K562 (cell line): ENCODE measurements around the gene TTC33. TPM values are rescaled to one million over a fixed set of nuclear protein-coding genes. Genes with fewer than 3 reads are reported as not detected.

ENCODE experiments used
- ATAC-seq: fragments of 200-7000 bp; cut with Tn5 transposase; 3 replicates; pipeline ENCODE4 v1.9.1; 2020; ENCODE audit warnings: moderate library complexity
- BruUV-seq: library from RNA; stranded (reverse); fragments of 400-500 nt; replicated peaks from 2 replicates; lab custom pipeline; 2021; lab: Mats Ljungman, UMichigan
- CTCF ChIA-PET: fragments of 300-600 bp; formaldehyde crosslinking; extraction: SDS; loops from one replicate; lab custom pipeline; 2021; ENCODE audit warnings: low intra/inter-chr PET ratio; lab: Yijun Ruan, JAX
- POLR2A ChIA-PET: fragments of 300-600, 350-650 bp; sonication (Branson Sonifier 250); formaldehyde crosslinking; extraction: SDS; loops from one replicate; lab custom pipeline; 2021; ENCODE audit warnings: antibody characterized with exemption, inconsistent platforms; lab: Yijun Ruan, JAX
- DNase-seq, 4 experiments: peaks; one replicate each; pipeline versions ENCODE4 v3.0.0 to v3.0.0-alpha.2; 2011 to 2018; ENCODE audit warnings: low spot score in 3 of 4, mixed read lengths in 3 of 4; ENCODE audit errors: extremely low read depth in 1 of 4
- FAIRE-seq: peaks from 2 replicates; lab custom pipeline; 2011; peaks lifted over from hg19 to GRCh38; lab: Jason Lieb, UNC
- H2AFZ ChIP-seq: 2 replicates; pipeline ENCODE4 v1.6.0; 2011; ENCODE audit warnings: low read depth, low read length, control low read depth, inconsistent platforms
- H3K27ac ChIP-seq: fragments of 200-600 bp; 3 replicates; pipeline ENCODE4 v1.8.0; 2011; ENCODE audit warnings: low read depth, mild to moderate bottlenecking, control low read depth, inconsistent platforms, low read length, moderate library complexity, mixed read lengths; ENCODE audit errors: extremely low read depth
- H3K27me3 ChIP-seq, 2 experiments: fragments of 300-600 bp in 1 of 2; 2 replicates in 1 of 2; 3 replicates in 1 of 2; pipeline versions ENCODE4 v1.6.0 to v1.8.0; 2011; ENCODE audit warnings: inconsistent platforms in 2 of 2, low read length in 2 of 2, mild to moderate bottlenecking in 1 of 2, mixed read lengths in 1 of 2, moderate library complexity in 1 of 2; ENCODE audit not compliant: control insufficient read depth in 2 of 2, insufficient read depth in 2 of 2
- H3K36me3 ChIP-seq: fragments of 300-600 bp; 3 replicates; pipeline ENCODE4 v1.8.0; 2011; ENCODE audit warnings: mild to moderate bottlenecking, low read length, inconsistent platforms; ENCODE audit not compliant: control insufficient read depth, insufficient read depth
- H3K4me1 ChIP-seq, 2 experiments: fragments of 200-600 bp in 1 of 2; replicated peaks in 1 of 2; 2 replicates in 1 of 2; 3 replicates in 1 of 2; pipeline versions ENCODE4 v1.5.1 to v1.8.0; 2011; ENCODE audit warnings: inconsistent platforms in 2 of 2, low read length in 2 of 2, mild to moderate bottlenecking in 1 of 2, mixed read lengths in 1 of 2, moderate library complexity in 1 of 2; ENCODE audit not compliant: control insufficient read depth in 2 of 2, insufficient read depth in 2 of 2
- H3K4me2 ChIP-seq: 2 replicates; pipeline ENCODE4 v1.6.1; 2011; ENCODE audit warnings: low read length, control low read depth, inconsistent platforms, mixed read lengths; ENCODE audit not compliant: insufficient read depth
- H3K4me3 ChIP-seq: fragments of 200-600 bp; sonication (generic), shearing (Covaris generic); 2 replicates; pipeline ENCODE4 v1.5.1; 2016; ENCODE audit warnings: control low read depth, inconsistent platforms
- H3K79me2 ChIP-seq: fragments of 200-600 bp; 3 replicates; pipeline ENCODE4 v1.8.0; 2011; ENCODE audit warnings: low read length, inconsistent platforms; ENCODE audit not compliant: control insufficient read depth, insufficient read depth
- H3K9ac ChIP-seq, 2 experiments: 2 replicates each; pipeline versions ENCODE4 v1.6.0 to v1.6.1; 2011; ENCODE audit warnings: low read depth in 2 of 2, low read length in 2 of 2, control low read depth in 1 of 2, inconsistent platforms in 1 of 2, mild to moderate bottlenecking in 1 of 2, mixed read lengths in 1 of 2; ENCODE audit not compliant: insufficient read depth in 1 of 2
- H3K9me1 ChIP-seq: one replicate; pipeline ENCODE4 v1.6.0; 2011; ENCODE audit warnings: inconsistent platforms, mild to moderate bottlenecking, low read length, moderate library complexity; ENCODE audit not compliant: control insufficient read depth, insufficient read depth
- H3K9me3 ChIP-seq: replicated peaks from 2 replicates; pipeline ENCODE4 v1.5.1; 2011; ENCODE audit warnings: low read depth, low read length, inconsistent platforms; ENCODE audit not compliant: control insufficient read depth, insufficient read depth
- H4K20me1 ChIP-seq: replicated peaks from 2 replicates; pipeline ENCODE4 v1.6.1; 2011; ENCODE audit warnings: low read length, inconsistent platforms, mixed read lengths; ENCODE audit not compliant: control insufficient read depth, insufficient read depth
- GTF2B ChIP-seq: IDR thresholded peaks from 2 replicates; pipeline ENCODE4 v1.6.1; 2011; ENCODE audit not compliant: insufficient read length; ENCODE audit errors: extremely low read depth
- HLTF ChIP-seq: fragments of 450-650 bp; IDR thresholded peaks from 2 replicates; pipeline ENCODE4 v1.6.1; 2016
- HMG20B ChIP-seq: fragments of 250-450 bp; sonication (Bioruptor Pico); IDR thresholded peaks from 2 replicates; pipeline ENCODE4 v1.5.0; 2021; ENCODE audit warnings: mild to moderate bottlenecking
- HNRNPUL1 ChIP-seq: fragments of 200-400 bp; formaldehyde crosslinking; IDR thresholded peaks from 2 replicates; pipeline ENCODE4 v1.6.1; 2017; ENCODE audit warnings: low read length
- KAT2B ChIP-seq: IDR thresholded peaks from one replicate; pipeline ENCODE4 v1.6.1; 2012; ENCODE audit warnings: low read depth, mild to moderate bottlenecking, control low read depth, inconsistent platforms, low read length, moderate library complexity
- KDM1A ChIP-seq, 2 experiments: fragments of 450-650 bp; IDR thresholded peaks; 2 replicates each; pipeline ENCODE4 v1.6.1; 2016; ENCODE audit warnings: mild to moderate bottlenecking in 2 of 2
- NCOR1 ChIP-seq: fragments of 450-650 bp; IDR thresholded peaks from 2 replicates; pipeline ENCODE4 v1.6.1; 2016; ENCODE audit warnings: mild to moderate bottlenecking, moderate library complexity
- NFIX ChIP-seq: fragments of 250-450 bp; sonication (Bioruptor Pico); IDR thresholded peaks from 2 replicates; pipeline ENCODE4 v1.4.0; 2020; ENCODE audit warnings: low read depth, mild to moderate bottlenecking, moderate library complexity
- POLR2B ChIP-seq: fragments of 450-650 bp; IDR thresholded peaks from 2 replicates; pipeline ENCODE4 v1.6.1; 2018; ENCODE audit warnings: low read depth; ENCODE audit not compliant: partially characterized antibody
- SNIP1 ChIP-seq: fragments of 450-650 bp; IDR thresholded peaks from 2 replicates; pipeline ENCODE4 v1.7.1; 2017; ENCODE audit warnings: low read depth, mild to moderate bottlenecking
- SP1 ChIP-seq: sonication (generic); formaldehyde crosslinking; IDR thresholded peaks from 2 replicates; pipeline ENCODE4 v1.8.1; 2022; ENCODE audit warnings: mild to moderate bottlenecking, missing genetic modification reagents
- SREBF2 ChIP-seq: sonication (generic); formaldehyde crosslinking; IDR thresholded peaks from 2 replicates; pipeline ENCODE4 v1.4.0; 2020; ENCODE audit warnings: mild to moderate bottlenecking, missing genetic modification reagents
- ZNF324 ChIP-seq: fragments of 250-450 bp; sonication (Bioruptor Pico); IDR thresholded peaks from 2 replicates; pipeline ENCODE4 v1.4.0; 2020; ENCODE audit warnings: mild to moderate bottlenecking
- ZNF347 ChIP-seq: fragments of 450-650 bp; formaldehyde crosslinking; IDR thresholded peaks from 2 replicates; pipeline ENCODE4 v1.4.0; 2020; ENCODE audit warnings: low read depth, mild to moderate bottlenecking, moderate library complexity
- ZNF561 ChIP-seq: fragments of 450-650 bp; formaldehyde crosslinking; conservative IDR thresholded peaks from 2 replicates; pipeline ENCODE4 v1.4.0; 2020; ENCODE audit warnings: mild to moderate bottlenecking, moderate library complexity
- ZNF695 ChIP-seq: fragments of 450-650 bp; formaldehyde crosslinking; IDR thresholded peaks from 2 replicates; pipeline ENCODE4 v1.4.0; 2020; ENCODE audit warnings: mild to moderate bottlenecking, moderate library complexity
- ZNF696 ChIP-seq: fragments of 250-450 bp; sonication (Bioruptor Pico); conservative IDR thresholded peaks from 2 replicates; pipeline ENCODE4 v1.4.0; 2020; ENCODE audit warnings: mild to moderate bottlenecking, moderate library complexity
- WGBS: fragments of 100-300 bp; shearing (Covaris generic); methylation state at CpG from one replicate; pipeline ENCODE4 v1.1.6; 2016; ENCODE audit warnings: low coverage, mixed read lengths; ENCODE audit not compliant: insufficient coverage; ENCODE audit errors: missing lambda C conversion rate; 5-methylcytosine and 5-hydroxymethylcytosine counted together
- in situ Hi-C: fragments of 300-500 bp; cut with MboI; formaldehyde crosslinking; loops from 4 replicates; pipeline ENCODE4 v1.15.0; 2018; ENCODE audit warnings: inconsistent platforms, mixed read lengths
- intact Hi-C: fragments of 100-400 bp; cut with micrococcal nuclease; formaldehyde crosslinking; loops from 2 replicates; pipeline ENCODE4 v1.14.2; 2022
- polyA plus RNA-seq, 8 experiments: library from polyadenylated mRNA; depleted of rRNA in 4 of 8; stranded (reverse) in 5 of 8; unstranded in 3 of 8; fragments of >200 nt; fragmentation: Nextera tagmentation in 2 of 8; fragmentation: Illumina TruSeq in 1 of 8; extraction: Ambion mirVana in 2 of 8; extraction: Trizol in 1 of 8; gene quantifications; 2 replicates each; pipeline versions ENCODE4 v1.2.1 to v1.2.3, GENCODE V29; 2011 to 2014; ENCODE audit warnings: inconsistent platforms in 1 of 8, missing spikeins in 1 of 8
- total RNA-seq, 7 experiments: library from RNA; depleted of rRNA in 6 of 7; stranded (reverse); fragments of >200 nt in 6 of 7; fragmentation: Illumina TruSeq in 2 of 7; extraction: Trizol in 2 of 7; gene quantifications; 2 replicates each; pipeline versions ENCODE4 v1.2.1 to v1.2.3, GENCODE V29; 2011 to 2021; ENCODE audit warnings: low replicate concordance in 1 of 7
- TF ChIP-seq, protein P1 (sequence below): fragments of 200-800 bp; sonication (Bioruptor generic); IDR thresholded peaks from 2 replicates; pipeline ENCODE4 v1.6.1; 2016; ENCODE audit warnings: missing genetic modification characterization, missing compliant biosample characterization

The TTC33 gene
- total and polyA plus RNA-seq, 9 of the 15 experiments (the other 6 are each of a cell fraction or from before 2014, with no cell fraction given): 11.5 to 24.9 (median 21.1) TPM

DNA sequence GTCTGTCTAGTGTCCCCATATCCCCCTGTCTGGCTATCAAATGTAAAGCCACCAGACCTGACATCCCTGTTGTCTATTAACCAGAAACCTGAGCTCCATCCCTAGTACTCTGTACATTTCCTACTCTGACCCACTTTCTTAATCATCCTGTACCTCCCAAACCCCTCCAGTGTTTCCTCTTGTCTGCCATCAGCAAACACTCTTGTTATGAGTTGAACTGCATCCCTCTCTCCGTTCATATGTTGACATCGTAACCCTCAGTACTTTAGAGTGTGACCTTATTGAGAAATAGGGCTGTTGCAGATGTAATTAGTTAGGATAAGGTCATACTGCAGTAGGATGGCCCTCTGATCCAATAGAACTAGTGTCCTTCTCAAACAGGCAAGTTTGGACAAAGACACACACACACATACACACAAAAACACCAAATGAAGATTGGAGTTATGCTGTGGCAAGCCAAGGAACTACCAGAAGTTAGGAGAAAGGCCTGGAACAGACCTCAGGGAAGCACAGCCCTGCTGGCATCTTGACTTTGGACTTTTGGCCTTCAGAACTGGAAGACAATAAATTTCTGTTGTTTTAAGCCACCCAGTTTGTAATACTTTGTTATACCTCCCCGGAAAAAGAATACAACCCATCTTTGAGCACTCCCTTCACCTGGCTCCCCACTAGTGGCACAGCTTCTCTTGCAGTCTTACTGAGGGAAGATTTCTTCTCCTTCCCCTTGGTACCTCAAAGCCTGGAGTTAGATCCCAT lies 256.1 kb downstream of the TTC33 start:
- TF ChIP-seq ZNF347 (CRISPR knock-in tag) (no peak), ZNF696 (CRISPR knock-in tag) (no peak), ZNF324 (CRISPR knock-in tag) (no peak), KDM1A (IDR thresholded peaks at IDR 0.05) (no peak), HNRNPUL1 (no peak), NCOR1 (no peak), ZNF561 (CRISPR knock-in tag) (no peak), NFIX (no peak), GTF2B (no peak), HLTF (no peak), HMG20B (CRISPR knock-in tag) (no peak), ZNF695 (CRISPR knock-in tag) (no peak), SREBF2 (CRISPR knock-in tag) (no peak), SNIP1 (no peak), POLR2B (no peak), KAT2B (no peak), SP1 (CRISPR knock-in tag) (no peak)
- TF ChIP-seq, protein P1, sequence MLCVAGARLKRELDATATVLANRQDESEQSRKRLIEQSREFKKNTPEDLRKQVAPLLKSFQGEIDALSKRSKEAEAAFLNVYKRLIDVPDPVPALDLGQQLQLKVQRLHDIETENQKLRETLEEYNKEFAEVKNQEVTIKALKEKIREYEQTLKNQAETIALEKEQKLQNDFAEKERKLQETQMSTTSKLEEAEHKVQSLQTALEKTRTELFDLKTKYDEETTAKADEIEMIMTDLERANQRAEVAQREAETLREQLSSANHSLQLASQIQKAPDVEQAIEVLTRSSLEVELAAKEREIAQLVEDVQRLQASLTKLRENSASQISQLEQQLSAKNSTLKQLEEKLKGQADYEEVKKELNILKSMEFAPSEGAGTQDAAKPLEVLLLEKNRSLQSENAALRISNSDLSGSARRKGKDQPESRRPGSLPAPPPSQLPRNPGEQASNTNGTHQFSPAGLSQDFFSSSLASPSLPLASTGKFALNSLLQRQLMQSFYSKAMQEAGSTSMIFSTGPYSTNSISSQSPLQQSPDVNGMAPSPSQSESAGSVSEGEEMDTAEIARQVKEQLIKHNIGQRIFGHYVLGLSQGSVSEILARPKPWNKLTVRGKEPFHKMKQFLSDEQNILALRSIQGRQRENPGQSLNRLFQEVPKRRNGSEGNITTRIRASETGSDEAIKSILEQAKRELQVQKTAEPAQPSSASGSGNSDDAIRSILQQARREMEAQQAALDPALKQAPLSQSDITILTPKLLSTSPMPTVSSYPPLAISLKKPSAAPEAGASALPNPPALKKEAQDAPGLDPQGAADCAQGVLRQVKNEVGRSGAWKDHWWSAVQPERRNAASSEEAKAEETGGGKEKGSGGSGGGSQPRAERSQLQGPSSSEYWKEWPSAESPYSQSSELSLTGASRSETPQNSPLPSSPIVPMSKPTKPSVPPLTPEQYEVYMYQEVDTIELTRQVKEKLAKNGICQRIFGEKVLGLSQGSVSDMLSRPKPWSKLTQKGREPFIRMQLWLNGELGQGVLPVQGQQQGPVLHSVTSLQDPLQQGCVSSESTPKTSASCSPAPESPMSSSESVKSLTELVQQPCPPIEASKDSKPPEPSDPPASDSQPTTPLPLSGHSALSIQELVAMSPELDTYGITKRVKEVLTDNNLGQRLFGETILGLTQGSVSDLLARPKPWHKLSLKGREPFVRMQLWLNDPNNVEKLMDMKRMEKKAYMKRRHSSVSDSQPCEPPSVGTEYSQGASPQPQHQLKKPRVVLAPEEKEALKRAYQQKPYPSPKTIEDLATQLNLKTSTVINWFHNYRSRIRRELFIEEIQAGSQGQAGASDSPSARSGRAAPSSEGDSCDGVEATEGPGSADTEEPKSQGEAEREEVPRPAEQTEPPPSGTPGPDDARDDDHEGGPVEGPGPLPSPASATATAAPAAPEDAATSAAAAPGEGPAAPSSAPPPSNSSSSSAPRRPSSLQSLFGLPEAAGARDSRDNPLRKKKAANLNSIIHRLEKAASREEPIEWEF: no peak
- Histone ChIP-seq H3K9me1 (no peaks in the 10 kb centered on the region), H3K4me2 (no peak overlapping the region), H3K4me1 (no peaks in the 10 kb centered on the region), H3K9ac (no peak overlapping the region), H3K4me3 (no peak overlapping the region), H4K20me1 (no peaks in the 10 kb centered on the region), H2AFZ (no peak overlapping the region), H3K27me3 (no peaks in the 10 kb centered on the region), H3K79me2 (no peaks in the 10 kb centered on the region), H3K27ac (no peak overlapping the region), H3K9me3 (no peaks in the 10 kb centered on the region), H3K36me3 (no peaks in the 10 kb centered on the region)
- FAIRE-seq (no peak), ATAC-seq (no peak), DNase-seq (no peak)
- in situ Hi-C loops: no loop called here
- WGBS: 2% methylated on average over 3 of the region's 3 CpGs
- BruUV-seq: no TSS peak
- ChIA-PET POLR2A (interaction anchor here (1.2 kb wide), 1 partner anchor 11 kb away, joined by 4 read pairs; no protein-coding TSS in a partner anchor), CTCF (no interaction called here)
- intact Hi-C loops: no loop called here
